SJSA1 (cell line): ENCODE measurements around the gene RGS5. TPM values are rescaled to one million over a fixed set of nuclear protein-coding genes. Genes with fewer than 3 reads are reported as not detected.

Experiments used
- DNase-seq, 2 experiments: peaks; one replicate each; pipeline ENCODE4 v3.0.0-alpha.2; 2015 to 2020; ENCODE audit warnings: low spot score in 2 of 2, low read depth in 1 of 2
- H3K27ac ChIP-seq: fragments of 250-450 bp; sonication (Bioruptor Pico); 2 replicates; pipeline ENCODE4 v1.5.1; 2020; ENCODE audit warnings: mild to moderate bottlenecking, moderate library complexity
- H3K27me3 ChIP-seq: fragments of 250-450 bp; sonication (Bioruptor Pico); replicated peaks from 2 replicates; pipeline ENCODE4 v1.5.1; 2020; ENCODE audit warnings: mild to moderate bottlenecking, moderate library complexity
- H3K36me3 ChIP-seq: fragments of 250-450 bp; sonication (Bioruptor Pico); 2 replicates; pipeline ENCODE4 v1.5.1; 2020; ENCODE audit warnings: mild to moderate bottlenecking
- H3K4me1 ChIP-seq: fragments of 250-450 bp; sonication (Bioruptor Pico); replicated peaks from 2 replicates; pipeline ENCODE4 v1.6.1; 2021; ENCODE audit warnings: mild to moderate bottlenecking
- H3K4me3 ChIP-seq: fragments of 250-450 bp; sonication (Bioruptor Pico); 2 replicates; pipeline ENCODE4 v1.5.1; 2020; ENCODE audit warnings: mild to moderate bottlenecking
- H3K9me3 ChIP-seq: fragments of 250-450 bp; sonication (Bioruptor Pico); replicated peaks from 2 replicates; pipeline ENCODE4 v1.5.1; 2020; ENCODE audit warnings: mild to moderate bottlenecking
- total RNA-seq: library from RNA; depleted of rRNA; stranded (reverse); fragments of >200 nt; shearing (Covaris generic); gene quantifications from 2 replicates; pipeline ENCODE4 v1.2.3, GENCODE V29; 2014; rRNA removed

The RGS5 gene
- total RNA-seq, 1 experiment from 2014 or later = 7.8 TPM

- no peak overlapping the region for H3K27ac ChIP-seq
- no peaks in the 10 kb centered on the region for H3K9me3 ChIP-seq
- 0 out of 2 replicates have a peak, but pooled peaks cover 3% of the 10 kb centered on the region for H3K27me3 ChIP-seq
- no peak for DNase-seq
- H3K4me1 ChIP-seq = no peaks in the 10 kb centered on the region
- H3K4me3 ChIP-seq = no peak overlapping the region
- H3K36me3 ChIP-seq = no peaks in the 10 kb centered on the region
Measured at GRCh38 chr1:163107655-163108054, 95.1 kb downstream of the RGS5 start.

GRCh38 chr1:163106364-163106987 is 96.2 kb downstream of the RGS5 start:
- Histone ChIP-seq H3K4me3 (no peak overlapping the region), H3K36me3 (no peaks in the 10 kb centered on the region), H3K27me3 (0 out of 2 replicates have a peak, but pooled peaks cover 3% of the 10 kb centered on the region), H3K4me1 (no peaks in the 10 kb centered on the region), H3K9me3 (no peaks in the 10 kb centered on the region), H3K27ac (no peak overlapping the region)
- no peak for DNase-seq

DNA sequence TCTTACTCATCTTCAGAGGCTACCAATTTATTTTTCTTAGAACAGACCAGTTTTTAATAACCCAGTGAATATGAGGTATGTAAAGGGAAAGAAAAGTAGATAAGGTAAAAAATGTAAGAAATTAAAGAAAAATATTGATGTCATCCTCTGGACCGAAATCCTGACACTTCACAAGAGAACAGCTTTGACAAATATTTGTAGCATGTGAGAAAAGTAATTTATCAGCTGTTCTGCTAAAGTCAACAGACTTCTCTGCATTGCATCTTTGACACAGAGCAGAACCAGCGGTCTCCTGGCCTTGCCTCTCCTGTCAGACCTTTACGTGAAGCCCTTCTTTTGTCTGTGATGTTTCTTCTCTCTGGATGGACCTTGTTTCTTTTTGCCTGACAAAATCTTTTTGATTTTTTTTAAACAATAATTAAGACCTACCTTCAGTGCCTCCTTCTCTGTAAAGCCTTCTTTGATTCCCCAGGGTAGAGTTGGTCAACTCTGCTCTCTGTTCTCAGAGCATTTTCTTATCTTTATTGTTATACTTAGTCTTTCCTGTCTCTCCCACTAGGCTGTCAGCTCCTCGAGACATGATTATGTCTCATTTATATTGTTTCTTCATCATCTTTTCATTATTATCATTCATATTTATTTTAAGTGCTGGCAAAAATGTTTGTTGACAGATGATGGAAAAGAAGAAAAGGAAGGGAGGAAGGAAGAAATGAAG is 98.2 kb downstream of the RGS5 start:
- H3K27ac ChIP-seq = no peak overlapping the region

GRCh38 chr1:163102590-163102989 is 100.1 kb downstream of the RGS5 start:
- Histone ChIP-seq H3K4me3 (no peak overlapping the region), H3K9me3 (no peaks in the 10 kb centered on the region), H3K4me1 (no peaks in the 10 kb centered on the region), H3K36me3 (no peaks in the 10 kb centered on the region), H3K27ac (no peak overlapping the region), H3K27me3 (0 out of 2 replicates have a peak, but pooled peaks cover 3% of the 10 kb centered on the region)
- DNase-seq = no peak

More for the DNA sequence above, 98.2 kb downstream of the RGS5 start:
- 0 out of 2 replicates have a peak, but pooled peaks cover 3% of the 10 kb centered on the region for H3K27me3 ChIP-seq
- H3K4me3 ChIP-seq = no peak overlapping the region
- no peaks in the 10 kb centered on the region for H3K9me3 ChIP-seq
- no peaks in the 10 kb centered on the region for H3K4me1 ChIP-seq
- no peak for DNase-seq
- H3K36me3 ChIP-seq = no peaks in the 10 kb centered on the region

DNA sequence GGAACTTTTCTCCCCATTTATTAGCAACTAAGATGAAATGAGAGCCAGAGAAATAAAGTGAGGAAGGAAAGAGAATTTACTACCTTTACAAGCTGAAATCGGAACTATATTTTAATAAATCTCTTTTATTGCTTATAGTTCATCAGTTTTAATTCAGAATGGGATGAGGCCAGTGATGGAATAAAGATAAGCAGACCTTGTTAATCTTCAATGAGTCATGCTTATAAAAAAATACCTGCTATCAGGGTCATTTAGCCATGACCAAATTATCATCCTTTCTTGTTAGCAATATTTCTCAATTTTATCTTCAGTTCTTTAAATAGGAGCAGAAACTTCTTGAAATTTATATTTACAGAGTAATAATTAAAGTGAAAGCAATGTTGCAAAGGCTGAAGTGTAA is 107.5 kb downstream of the RGS5 start:
- no peak for DNase-seq
- Histone ChIP-seq H3K27ac (no peak overlapping the region), H3K9me3 (no peaks in the 10 kb centered on the region), H3K27me3 (no peaks in the 10 kb centered on the region; the same call in 1 of the 2 replicates), H3K36me3 (no peaks in the 10 kb centered on the region), H3K4me1 (0 out of 2 replicates have a peak, but pooled peaks cover 3% of the 10 kb centered on the region), H3K4me3 (no peak overlapping the region)

- H3K4me1 ChIP-seq = 0 out of 2 replicates have a peak, but pooled peaks cover 3% of the 10 kb centered on the region
- H3K27ac ChIP-seq = no peak overlapping the region
- no peaks in the 10 kb centered on the region; the same call in 1 of the 2 replicates for H3K27me3 ChIP-seq
- H3K36me3 ChIP-seq = no peaks in the 10 kb centered on the region
- DNase-seq = no peak
- H3K4me3 ChIP-seq = no peak overlapping the region
- H3K9me3 ChIP-seq = no peaks in the 10 kb centered on the region
Measured at GRCh38 chr1:163094589-163094988, 108.1 kb downstream of the RGS5 start.

- Histone ChIP-seq H3K9me3 (no peaks in the 10 kb centered on the region), H3K36me3 (no peaks in the 10 kb centered on the region), H3K27me3 (no peaks in the 10 kb centered on the region; the same call in 1 of the 2 replicates), H3K4me1 (0 out of 2 replicates have a peak, but pooled peaks cover 3% of the 10 kb centered on the region), H3K4me3 (no peak overlapping the region), H3K27ac (no peak overlapping the region)
- DNase-seq = no peak
Measured at GRCh38 chr1:163094182-163094581, 108.5 kb downstream of the RGS5 start.

GRCh38 chr1:163093579-163093978 is 109.1 kb downstream of the RGS5 start:
- Histone ChIP-seq H3K36me3 (no peaks in the 10 kb centered on the region), H3K27me3 (no peaks in the 10 kb centered on the region; the same call in 1 of the 2 replicates), H3K4me1 (0 out of 2 replicates have a peak, but pooled peaks cover 3% of the 10 kb centered on the region), H3K4me3 (no peak overlapping the region), H3K9me3 (no peaks in the 10 kb centered on the region), H3K27ac (no peak overlapping the region)
- DNase-seq = no peak

DNA sequence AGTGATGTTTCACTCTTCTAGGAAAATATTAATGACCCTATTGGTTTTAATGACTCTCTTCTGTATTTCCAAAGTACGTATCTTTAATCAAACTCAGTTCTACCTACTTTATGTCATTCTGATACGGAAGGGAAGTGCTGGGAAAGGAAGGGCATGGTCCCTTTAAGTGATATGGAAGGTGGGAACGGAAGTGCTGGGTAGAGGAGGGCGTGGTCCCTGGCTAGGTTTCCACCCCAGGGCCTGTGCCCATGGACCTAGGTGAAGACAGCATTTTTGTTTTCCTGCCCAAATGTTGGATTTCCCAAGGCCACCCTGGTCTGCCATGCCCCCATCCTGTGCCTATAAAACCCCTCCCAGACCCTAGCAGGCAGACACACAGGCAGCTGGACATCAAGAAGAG is 109.5 kb downstream of the RGS5 start:
- Histone ChIP-seq H3K4me3 (no peak overlapping the region), H3K36me3 (no peaks in the 10 kb centered on the region), H3K27me3 (no peaks in the 10 kb centered on the region; the same call in 1 of the 2 replicates), H3K4me1 (0 out of 2 replicates have a peak, but pooled peaks cover 3% of the 10 kb centered on the region), H3K9me3 (no peaks in the 10 kb centered on the region), H3K27ac (no peak overlapping the region)
- no peak for DNase-seq

Other genes starting within 250 kb of the RGS5 start
- 3.4 and 5.4 TPM in 2 replicates for gene RGS4, start 133.6 kb downstream of the RGS5 start, total RNA-seq
- 59.9 and 71.8 TPM in 2 replicates for gene NUF2, start 119.0 kb upstream of the RGS5 start, total RNA-seq